HG02943 (cell line): Measurements from ENCODE around the gene FILIP1L.

ENCODE experiments used
- ATAC-seq: cut with Tn5 transposase; IDR thresholded peaks from one replicate; pipeline ENCODE4 v1.9.1; 2021; ENCODE audit warnings: mild to moderate bottlenecking, low read depth, moderate library complexity; ENCODE audit not compliant: unreplicated experiment

Gene FILIP1L

GRCh38 chr3:99833617-99834205 lies 280.6 kb downstream of the FILIP1L start:
- no peak for ATAC-seq

- ATAC-seq, result no peak
These were observed 284.5 kb downstream of the FILIP1L start for GRCh38 chr3:99829844-99830243.

GRCh38 chr3:99825004-99825640 lies 289.2 kb downstream of the FILIP1L start:
- no peak for ATAC-seq

- ATAC-seq, result no peak
These were observed 290.3 kb downstream of the FILIP1L start for GRCh38 chr3:99823723-99824711.

- no peak for ATAC-seq
These were observed 295.5 kb downstream of the FILIP1L start for GRCh38 chr3:99818818-99819217.

GRCh38 chr3:99817437-99818240 lies 296.7 kb downstream of the FILIP1L start, which contains the start of gene CMSS1:
Gene CMSS1 (plus strand): TSS chr3:99817862.
- peak; percentile 97 for ATAC-seq

GRCh38 chr3:99817047-99817436 lies 297.3 kb downstream of the FILIP1L start:
- ATAC-seq, result no peak

GRCh38 chr3:99810403-99810802 lies 303.9 kb downstream of the FILIP1L start:
- ATAC-seq, result no peak

GRCh38 chr3:99809565-99809964 lies 304.7 kb downstream of the FILIP1L start:
- ATAC-seq, result no peak

GRCh38 chr3:99808163-99808794 lies 306.0 kb downstream of the FILIP1L start:
- no peak for ATAC-seq

GRCh38 chr3:99805160-99805559 lies 309.1 kb downstream of the FILIP1L start:
- ATAC-seq, result no peak

GRCh38 chr3:99803297-99803696 lies 311.0 kb downstream of the FILIP1L start:
- ATAC-seq, result no peak

- no peak for ATAC-seq
These were observed 314.9 kb downstream of the FILIP1L start for GRCh38 chr3:99799422-99799821.

- no peak for ATAC-seq
These were observed 318.7 kb downstream of the FILIP1L start for GRCh38 chr3:99795573-99795972.

GRCh38 chr3:99794485-99794884 lies 319.8 kb downstream of the FILIP1L start:
- no peak for ATAC-seq

GRCh38 chr3:99789011-99789721 lies 325.1 kb downstream of the FILIP1L start:
- ATAC-seq, result peak; percentile 82
